Activated T-helper 1 cell treated with anti-CD3 and anti-CD28 coated beads, Interleukin-2, amount 50 U/mL, for 16 hours (primary cell): ENCODE results near the gene LHFPL6.

Experiments used
- DNase-seq, 2 donors: peaks; one replicate each; pipeline ENCODE4 v3.0.0-alpha.2; 2020; ENCODE audit warnings: low read depth in 1 of 2, low spot score in 1 of 2

LHFPL6 gene

DNA sequence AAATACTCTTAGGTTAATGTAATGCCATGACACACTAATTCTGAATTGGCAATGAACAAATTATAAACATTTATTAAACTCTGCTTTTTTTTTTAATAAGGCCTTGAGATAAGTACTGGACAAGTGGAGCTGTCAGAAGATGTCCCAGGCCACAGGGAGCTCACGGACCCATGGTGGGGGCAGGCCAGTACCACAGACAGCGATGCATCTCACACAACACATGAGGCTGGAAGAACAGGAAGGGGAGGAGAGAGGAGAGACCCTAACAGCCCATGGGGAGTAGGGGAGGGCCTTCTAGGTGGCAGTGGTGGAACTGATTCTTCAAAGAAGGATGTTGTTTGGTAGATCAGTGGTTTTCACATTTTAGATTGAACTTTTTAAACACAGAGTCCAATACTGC, 128.4 kb downstream of the LHFPL6 start:
- no peak for DNase-seq

- no peak for DNase-seq
Observed at GRCh38 chr13:39469676-39470075, 133.3 kb downstream of the LHFPL6 start.

DNA sequence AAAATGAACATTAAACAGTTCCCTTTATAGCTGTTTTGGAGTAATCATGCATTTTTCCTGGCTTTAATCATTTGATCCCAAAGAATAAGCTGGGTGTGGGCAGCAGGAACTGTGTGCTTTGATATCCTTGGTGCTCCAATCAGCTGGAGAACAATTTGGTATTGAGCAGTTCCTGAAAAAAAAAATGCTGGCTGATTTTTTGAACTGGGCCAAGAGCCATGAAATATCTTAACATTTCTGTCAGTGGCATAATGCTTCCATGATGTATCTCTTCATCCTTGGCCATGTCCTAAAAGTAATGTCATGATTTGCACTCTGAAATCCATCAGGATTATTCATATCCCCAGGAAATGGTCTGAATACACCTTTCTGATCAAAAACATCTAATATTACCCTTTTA, 134.7 kb downstream of the LHFPL6 start:
- DNase-seq, result no peak

GRCh38 chr13:39463611-39464010, 139.4 kb downstream of the LHFPL6 start:
- no peak for DNase-seq

- no peak for DNase-seq
Observed at GRCh38 chr13:39462906-39463305, 140.1 kb downstream of the LHFPL6 start.

GRCh38 chr13:39462428-39462827, 140.6 kb downstream of the LHFPL6 start:
- no peak for DNase-seq

DNA sequence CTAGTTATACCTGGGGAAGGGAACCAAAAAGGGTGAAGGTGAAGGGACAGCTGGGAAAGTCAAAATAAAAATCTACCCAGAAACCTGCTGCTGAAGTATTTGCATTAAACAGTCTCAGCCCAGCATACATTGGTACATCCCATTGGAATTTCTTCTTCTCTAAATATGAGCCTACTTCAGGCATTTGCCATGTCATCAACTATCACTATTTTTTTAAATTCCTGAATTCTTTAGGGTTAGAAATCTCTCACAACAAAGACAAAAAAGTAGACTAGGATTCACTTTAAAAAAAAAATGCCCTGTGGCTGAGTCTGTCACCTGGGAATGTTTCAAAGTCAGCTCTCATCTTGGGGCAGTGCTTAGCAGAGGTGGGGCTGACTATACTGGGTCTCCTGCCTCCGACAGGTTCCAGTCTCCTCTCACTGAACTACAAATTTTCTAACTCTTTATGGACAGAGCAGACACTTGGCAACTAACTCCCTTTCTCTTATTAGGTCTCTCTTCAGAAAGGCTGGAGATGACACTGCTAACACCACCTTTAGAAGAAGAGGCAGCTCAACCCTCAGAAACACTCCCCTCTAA, 141.2 kb downstream of the LHFPL6 start:
- DNase-seq, result no peak

DNA sequence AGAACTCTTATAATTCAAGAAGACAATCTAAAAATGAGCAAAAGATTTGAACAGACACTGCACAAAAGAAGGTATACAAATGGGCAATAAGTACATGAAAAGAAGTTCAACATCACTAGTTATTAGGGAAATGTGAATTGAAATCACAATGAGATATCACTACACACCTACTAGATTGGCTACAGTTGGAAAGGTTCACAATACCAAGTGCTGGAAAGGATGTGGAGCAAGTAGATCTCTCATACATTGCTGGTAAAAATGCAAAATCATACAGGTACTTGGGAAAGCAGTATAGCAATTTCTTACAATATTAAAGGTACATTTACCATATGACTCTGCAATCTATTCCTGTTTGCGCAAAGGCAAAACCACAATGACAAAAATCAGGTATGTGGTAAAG, 145.7 kb downstream of the LHFPL6 start:
- no peak for DNase-seq

DNA sequence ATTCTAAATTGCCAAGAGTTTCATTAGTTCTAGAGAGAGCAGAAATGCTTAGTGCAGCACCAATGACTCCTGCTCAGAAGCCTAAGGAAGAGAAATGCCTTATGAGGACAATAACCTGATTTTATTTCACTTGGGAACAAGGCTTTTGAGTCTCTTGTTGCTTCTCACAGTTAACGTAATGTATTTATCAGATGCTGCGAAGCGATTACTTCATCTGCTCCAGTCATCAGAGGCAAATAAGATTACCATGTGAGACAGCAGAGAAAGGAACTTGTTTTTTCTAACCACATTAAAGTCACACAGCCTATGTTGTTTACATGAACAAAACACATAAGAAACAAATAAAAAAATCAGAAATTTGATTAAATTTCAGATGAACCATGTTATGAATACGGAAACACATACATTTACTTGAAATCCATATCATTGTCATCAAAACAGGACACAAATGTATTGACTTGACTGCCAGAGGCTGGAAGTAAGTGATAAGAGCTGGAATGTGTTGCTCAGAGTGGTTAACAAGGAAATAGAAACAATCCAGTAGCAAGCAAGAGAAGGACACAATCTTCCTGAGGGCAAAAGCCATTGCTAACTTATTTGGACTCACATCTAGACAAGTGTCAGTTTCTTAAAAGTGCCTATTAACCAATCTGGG, 147.3 kb downstream of the LHFPL6 start:
- no peak for DNase-seq

GRCh38 chr13:39452834-39453233, 150.2 kb downstream of the LHFPL6 start:
- DNase-seq, result no peak

GRCh38 chr13:39452417-39452816, 150.6 kb downstream of the LHFPL6 start:
- DNase-seq, result no peak

GRCh38 chr13:39451860-39452301, 151.1 kb downstream of the LHFPL6 start:
- DNase-seq, result no peak

- DNase-seq, result no peak
Observed at GRCh38 chr13:39451301-39451700, 151.7 kb downstream of the LHFPL6 start.

DNA sequence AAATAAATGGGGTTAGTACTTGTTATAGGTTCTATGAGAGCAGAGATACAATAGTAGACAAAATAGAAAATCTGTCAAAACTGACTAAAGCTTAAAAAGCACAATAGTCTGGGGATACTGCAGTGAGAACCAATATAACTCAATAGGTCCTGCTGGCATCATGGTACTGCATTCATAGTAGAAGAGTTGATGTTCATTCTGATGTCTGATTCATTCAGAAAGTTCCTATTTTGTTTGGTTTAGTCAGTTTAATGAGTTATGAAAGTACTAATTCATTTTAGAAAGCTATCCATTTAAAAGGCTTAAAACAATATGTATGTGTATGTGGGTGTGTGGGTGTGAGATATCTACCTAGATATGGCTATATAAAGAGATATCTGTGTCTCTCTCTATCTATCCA, 152.8 kb downstream of the LHFPL6 start:
- DNase-seq, result no peak

GRCh38 chr13:39448834-39449233, 154.2 kb downstream of the LHFPL6 start:
- DNase-seq, result no peak

DNA sequence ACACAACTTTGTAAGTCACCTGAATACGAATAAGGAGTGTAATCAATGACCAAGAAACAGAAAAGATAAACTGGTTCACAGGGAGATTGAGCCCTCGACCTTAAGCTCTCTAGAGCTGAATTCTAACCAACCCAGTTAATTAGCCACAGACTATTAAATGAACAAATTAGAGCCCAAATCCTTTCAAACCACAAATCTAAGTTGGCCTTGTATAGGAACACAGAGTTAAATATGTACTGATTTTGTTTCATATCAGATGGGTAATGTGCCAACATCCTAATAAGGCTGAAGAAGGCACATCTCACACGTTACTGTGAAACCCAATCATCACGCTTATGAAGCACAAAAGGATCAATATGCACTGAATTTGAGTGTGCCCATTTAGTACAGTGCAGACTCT, 156.1 kb downstream of the LHFPL6 start:
- no peak for DNase-seq

DNA sequence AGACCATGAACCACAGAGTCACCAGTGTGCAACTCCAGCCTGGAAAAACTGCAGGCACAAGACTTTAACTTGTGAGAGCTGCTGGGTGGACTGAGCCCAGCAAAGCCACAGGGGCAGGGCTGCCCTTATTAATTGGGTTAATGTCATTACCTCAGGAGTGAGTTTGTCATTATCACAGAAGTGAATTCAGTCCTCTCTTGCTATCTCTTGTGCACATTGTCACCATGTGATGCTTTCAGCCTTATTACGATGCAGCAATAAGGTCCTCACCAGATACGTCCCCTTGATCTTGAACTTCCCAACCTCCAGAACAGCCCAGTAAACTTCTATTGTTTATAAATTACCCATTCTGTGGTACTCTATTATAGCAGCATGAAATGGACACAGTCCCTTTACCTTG, 158.1 kb downstream of the LHFPL6 start:
- no peak for DNase-seq

DNA sequence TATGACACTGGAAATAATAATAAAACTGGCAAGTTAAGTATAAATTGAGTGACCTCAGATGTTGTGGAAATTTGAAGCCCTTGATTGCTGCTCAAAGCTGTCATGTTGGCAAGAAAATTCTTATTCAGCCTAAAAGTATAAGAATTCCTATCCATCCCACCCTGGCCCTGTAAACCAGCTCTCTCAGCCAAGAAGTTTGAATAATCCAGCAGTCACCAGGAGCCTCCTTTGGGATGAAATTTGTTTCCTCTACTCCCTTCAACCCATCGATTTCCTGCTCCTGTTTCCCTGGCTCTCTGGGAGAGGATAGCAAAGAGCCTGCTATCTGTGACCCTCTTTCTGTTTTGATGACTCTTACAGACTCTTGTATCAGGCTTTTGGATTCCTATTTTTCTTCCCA, 169.3 kb downstream of the LHFPL6 start:
- DNase-seq, result no peak

- DNase-seq, result no peak
Observed at GRCh38 chr13:39432196-39432595, 170.8 kb downstream of the LHFPL6 start.

- DNase-seq, result no peak
Observed at GRCh38 chr13:39422845-39423565, 180.0 kb downstream of the LHFPL6 start.

- DNase-seq, result no peak
Observed at GRCh38 chr13:39419876-39420275, 183.1 kb downstream of the LHFPL6 start.

DNA sequence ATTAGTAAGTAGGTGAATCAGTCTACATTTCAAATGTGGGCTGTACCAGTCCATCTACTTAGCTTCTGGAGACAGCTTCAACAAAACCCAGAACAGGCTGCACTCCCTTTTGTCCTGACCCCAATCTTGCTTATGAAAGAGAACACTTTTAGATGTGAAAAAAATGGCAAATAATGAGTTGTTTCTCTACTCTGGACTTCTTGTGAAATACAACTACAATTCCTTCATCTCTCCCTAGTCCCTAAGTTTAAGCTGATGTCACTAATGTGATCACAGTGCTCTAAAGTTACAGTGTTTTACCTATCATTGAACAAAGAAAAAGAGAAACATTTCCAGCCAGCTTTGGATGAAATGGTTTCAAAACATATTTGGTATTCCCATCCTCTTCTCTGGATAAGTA, 183.9 kb downstream of the LHFPL6 start:
- DNase-seq, result no peak

DNA sequence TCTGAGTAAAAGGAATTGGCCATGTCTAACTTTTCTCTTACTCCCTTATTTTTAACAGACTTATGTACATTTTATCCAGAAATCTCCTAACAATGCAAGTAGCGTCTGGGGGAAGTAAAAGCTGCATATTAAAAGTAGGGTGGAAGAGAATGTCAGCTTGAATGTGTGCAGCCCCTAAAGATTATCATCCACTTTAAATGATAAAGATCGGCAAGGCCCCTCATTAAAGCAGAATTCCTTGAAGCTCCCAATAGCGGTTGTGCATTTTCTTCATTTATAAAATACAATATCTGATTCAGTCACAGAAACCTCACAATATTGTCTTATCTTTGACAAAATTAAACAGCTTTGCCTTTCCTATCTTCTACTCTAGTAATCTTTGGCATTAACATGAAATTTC, 184.6 kb downstream of the LHFPL6 start:
- DNase-seq, result no peak
